Natural killer cell (primary cell): ENCODE measurements around the gene PCDH9. TPM values are rescaled to one million over a fixed set of nuclear protein-coding genes. Genes with fewer than 3 reads are reported as not detected.
A peak's percentile ranks its signal among the peaks of the same experiment; 100 is the strongest.

Source experiments
- ATAC-seq, 3 donors: fragments of 150-1000 bp in 2 of 3; fragments of 200-7000 bp in 1 of 3; cut with Tn5 transposase; 1 replicate in 1 of 3; 2 replicates in 2 of 3; pipeline ENCODE4 v1.10.0; 2021; ENCODE audit warnings: mild to moderate bottlenecking in 2 of 3, moderate library complexity in 2 of 3
- DNase-seq, 2 donors: peaks; one replicate each; pipeline versions ENCODE4 v3.0.0 to v3.0.0-alpha.2; 2013 to 2021; ENCODE audit warnings: mixed read lengths in 1 of 2
- H3K27ac ChIP-seq: one replicate; pipeline ENCODE4 v1.5.1; 2013; ENCODE audit warnings: mild to moderate bottlenecking, low read length
- H3K27me3 ChIP-seq: one replicate; pipeline ENCODE4 v1.6.1; 2013; ENCODE audit warnings: low read length; ENCODE audit not compliant: control insufficient read depth, insufficient read depth
- H3K36me3 ChIP-seq: one replicate; pipeline ENCODE4 v1.6.1; 2013; ENCODE audit warnings: low read length; ENCODE audit not compliant: control insufficient read depth, insufficient read depth
- H3K4me1 ChIP-seq: one replicate; pipeline ENCODE4 v1.6.1; 2013; ENCODE audit warnings: low read length; ENCODE audit not compliant: control insufficient read depth, insufficient read depth
- H3K4me3 ChIP-seq: one replicate; pipeline ENCODE4 v1.5.1; 2013; ENCODE audit warnings: low read length
- H3K9me3 ChIP-seq: one replicate; pipeline ENCODE4 v1.6.1; 2013; ENCODE audit warnings: low read length; ENCODE audit not compliant: control insufficient read depth, insufficient read depth
- H3K27ac Mint-ChIP-seq, 2 donors: one replicate each; pipeline ENCODE4 v1.8.0; 2022; ENCODE audit warnings: mild to moderate bottlenecking in 2 of 2, mixed read lengths in 2 of 2, moderate library complexity in 1 of 2
- H3K27me3 Mint-ChIP-seq, 2 donors: one replicate each; pipeline ENCODE4 v1.8.0; 2022; ENCODE audit warnings: low read depth in 2 of 2, mixed read lengths in 2 of 2
- H3K36me3 Mint-ChIP-seq: one replicate; pipeline ENCODE4 v1.8.0; 2022; ENCODE audit warnings: mixed read lengths
- H3K4me1 Mint-ChIP-seq, 2 donors: one replicate each; pipeline ENCODE4 v1.8.0; 2022; ENCODE audit warnings: mixed read lengths in 2 of 2
- H3K4me3 Mint-ChIP-seq: one replicate; pipeline ENCODE4 v1.8.0; 2022; ENCODE audit warnings: mild to moderate bottlenecking, moderate library complexity, mixed read lengths
- H3K9me3 Mint-ChIP-seq, 2 donors: one replicate each; pipeline ENCODE4 v1.8.0; 2022; ENCODE audit warnings: mixed read lengths in 2 of 2
- WGBS: methylation state at CpG from one replicate; pipeline ENCODE4 v1.1.7; 2013; ENCODE audit warnings: missing lambda C conversion rate; ENCODE audit not compliant: insufficient coverage; 5-methylcytosine and 5-hydroxymethylcytosine counted together
- intact Hi-C: fragments of 100-400 bp; cut with micrococcal nuclease; formaldehyde crosslinking; loops from one replicate; pipeline ENCODE4 v1.14.2; 2022
- total RNA-seq, 4 donors: library from RNA; stranded (reverse); fragments of 120-200 nt in 1 of 4; gene quantifications; one replicate each; pipeline versions ENCODE4 v1.2.3 to v1.2.4, GENCODE V29; 2013 to 2022
- TF ChIP-seq, protein P1 (sequence below): fragments of 200-600 bp; IDR thresholded peaks from one replicate; pipeline ENCODE4 v1.8.0; 2022; ENCODE audit warnings: antibody characterized with exemption

The PCDH9 gene
- total RNA-seq, 3 donors from 2014 or later (not counting 1 experiment from before 2014, with no cell fraction given) = 0.43 to 1.5 (median 0.68) TPM

DNA sequence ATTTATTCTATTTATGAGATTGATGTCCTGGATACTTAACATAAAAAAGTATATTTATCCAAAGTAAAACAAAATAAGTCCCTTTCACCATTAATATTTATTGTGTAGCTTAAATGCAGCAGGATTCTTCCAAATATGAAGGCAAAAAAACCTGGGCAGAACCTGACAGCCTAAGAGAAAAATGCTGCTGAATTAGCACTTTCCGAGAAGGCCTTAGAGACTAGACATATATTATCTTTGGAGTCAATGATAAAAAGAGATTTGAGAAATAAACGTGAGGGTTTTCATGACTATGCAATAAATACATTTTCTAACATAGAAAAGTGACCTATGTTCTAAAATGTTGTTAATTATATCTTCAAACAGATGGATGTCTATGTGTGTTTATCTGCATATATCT lies 566.9 kb downstream of the PCDH9 start:
- Histone ChIP-seq H3K27ac (no peak overlapping the region), H3K27me3 (no peaks in the 10 kb centered on the region), H3K4me1 (no peaks in the 10 kb centered on the region), H3K4me3 (no peak overlapping the region), H3K9me3 (no peaks in the 10 kb centered on the region), H3K36me3 (no peaks in the 10 kb centered on the region)
- no peak overlapping the region for H3K27ac Mint-ChIP-seq
- no peak overlapping the region for H3K4me3 Mint-ChIP-seq
- intact Hi-C loops = no loop called here
- TF ChIP-seq, protein P1, sequence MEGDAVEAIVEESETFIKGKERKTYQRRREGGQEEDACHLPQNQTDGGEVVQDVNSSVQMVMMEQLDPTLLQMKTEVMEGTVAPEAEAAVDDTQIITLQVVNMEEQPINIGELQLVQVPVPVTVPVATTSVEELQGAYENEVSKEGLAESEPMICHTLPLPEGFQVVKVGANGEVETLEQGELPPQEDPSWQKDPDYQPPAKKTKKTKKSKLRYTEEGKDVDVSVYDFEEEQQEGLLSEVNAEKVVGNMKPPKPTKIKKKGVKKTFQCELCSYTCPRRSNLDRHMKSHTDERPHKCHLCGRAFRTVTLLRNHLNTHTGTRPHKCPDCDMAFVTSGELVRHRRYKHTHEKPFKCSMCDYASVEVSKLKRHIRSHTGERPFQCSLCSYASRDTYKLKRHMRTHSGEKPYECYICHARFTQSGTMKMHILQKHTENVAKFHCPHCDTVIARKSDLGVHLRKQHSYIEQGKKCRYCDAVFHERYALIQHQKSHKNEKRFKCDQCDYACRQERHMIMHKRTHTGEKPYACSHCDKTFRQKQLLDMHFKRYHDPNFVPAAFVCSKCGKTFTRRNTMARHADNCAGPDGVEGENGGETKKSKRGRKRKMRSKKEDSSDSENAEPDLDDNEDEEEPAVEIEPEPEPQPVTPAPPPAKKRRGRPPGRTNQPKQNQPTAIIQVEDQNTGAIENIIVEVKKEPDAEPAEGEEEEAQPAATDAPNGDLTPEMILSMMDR = no peak
- WGBS = no CpG with 5 or more reads among the region's 2 CpGs
- no peaks in the 10 kb centered on the region for H3K27me3 Mint-ChIP-seq
- no peaks in the 10 kb centered on the region for H3K4me1 Mint-ChIP-seq
- DNase-seq (no peak), ATAC-seq (no peak)
- peaks cover 2 to 4% of the 10 kb centered on the region in 2 donors for H3K9me3 Mint-ChIP-seq
- no peaks in the 10 kb centered on the region for H3K36me3 Mint-ChIP-seq

DNA sequence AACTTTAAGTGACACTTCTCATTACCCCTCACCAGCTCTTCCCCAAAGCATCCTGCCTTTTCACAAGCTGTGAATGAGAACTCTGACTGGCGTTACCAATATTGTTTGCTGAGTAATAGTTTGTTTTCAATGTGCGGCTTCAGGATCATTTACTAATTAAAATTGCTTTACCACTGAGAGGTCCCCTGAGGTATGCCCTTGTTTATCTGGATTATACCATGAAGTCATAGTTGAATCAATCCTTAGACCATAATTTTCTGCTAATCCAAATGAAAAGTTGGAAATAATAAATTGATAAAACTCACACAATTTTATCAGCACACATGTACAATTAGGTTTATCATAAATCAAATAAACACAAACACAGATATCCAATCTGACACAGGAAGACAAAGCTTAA lies 568.8 kb downstream of the PCDH9 start:
- Histone ChIP-seq H3K27me3 (no peaks in the 10 kb centered on the region), H3K4me1 (no peaks in the 10 kb centered on the region), H3K9me3 (no peaks in the 10 kb centered on the region), H3K36me3 (no peaks in the 10 kb centered on the region), H3K4me3 (no peak overlapping the region), H3K27ac (no peak overlapping the region)
- H3K4me3 Mint-ChIP-seq = no peak overlapping the region
- H3K27ac Mint-ChIP-seq = no peak overlapping the region
- no peak for ATAC-seq
- H3K36me3 Mint-ChIP-seq = no peaks in the 10 kb centered on the region
- no peaks in the 10 kb centered on the region for H3K27me3 Mint-ChIP-seq
- intact Hi-C loops = no loop called here
- TF ChIP-seq, protein P1 = no peak
- DNase-seq = no peak
- peaks cover 2 to 4% of the 10 kb centered on the region in 2 donors for H3K9me3 Mint-ChIP-seq
- 86% methylated on average over 2 of the region's 2 CpGs for WGBS
- H3K4me1 Mint-ChIP-seq = no peaks in the 10 kb centered on the region

DNA sequence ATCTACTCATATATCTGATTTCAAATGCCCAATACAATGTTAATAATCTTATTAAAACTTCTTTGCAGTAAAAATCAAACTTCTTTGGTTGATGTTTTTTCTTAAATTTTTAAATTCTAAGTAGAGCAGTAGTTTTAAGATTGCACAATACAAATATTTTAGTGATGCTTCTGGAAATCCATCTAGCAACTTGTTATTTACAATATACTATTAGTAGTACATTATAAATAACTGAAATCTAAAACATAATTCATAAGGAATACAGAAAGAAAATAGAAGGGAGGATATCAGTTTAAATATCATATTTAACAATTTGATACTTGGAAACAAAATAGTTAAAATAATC lies 569.7 kb downstream of the PCDH9 start:
- H3K4me3 Mint-ChIP-seq = no peak overlapping the region
- no peaks in the 10 kb centered on the region for H3K4me1 Mint-ChIP-seq
- H3K9me3 Mint-ChIP-seq = peaks cover 2 to 4% of the 10 kb centered on the region in 2 donors
- no peak overlapping the region for H3K4me3 ChIP-seq
- intact Hi-C loops = no loop called here
- H3K27me3 ChIP-seq = no peaks in the 10 kb centered on the region
- H3K27me3 Mint-ChIP-seq = no peaks in the 10 kb centered on the region
- no peak for ATAC-seq
- TF ChIP-seq, protein P1 = no peak
- no peak overlapping the region for H3K27ac Mint-ChIP-seq
- no peak overlapping the region for H3K27ac ChIP-seq
- H3K36me3 Mint-ChIP-seq = no peaks in the 10 kb centered on the region
- no peaks in the 10 kb centered on the region for H3K36me3 ChIP-seq
- no peak for DNase-seq
- no peaks in the 10 kb centered on the region for H3K9me3 ChIP-seq
- H3K4me1 ChIP-seq = no peaks in the 10 kb centered on the region

DNA sequence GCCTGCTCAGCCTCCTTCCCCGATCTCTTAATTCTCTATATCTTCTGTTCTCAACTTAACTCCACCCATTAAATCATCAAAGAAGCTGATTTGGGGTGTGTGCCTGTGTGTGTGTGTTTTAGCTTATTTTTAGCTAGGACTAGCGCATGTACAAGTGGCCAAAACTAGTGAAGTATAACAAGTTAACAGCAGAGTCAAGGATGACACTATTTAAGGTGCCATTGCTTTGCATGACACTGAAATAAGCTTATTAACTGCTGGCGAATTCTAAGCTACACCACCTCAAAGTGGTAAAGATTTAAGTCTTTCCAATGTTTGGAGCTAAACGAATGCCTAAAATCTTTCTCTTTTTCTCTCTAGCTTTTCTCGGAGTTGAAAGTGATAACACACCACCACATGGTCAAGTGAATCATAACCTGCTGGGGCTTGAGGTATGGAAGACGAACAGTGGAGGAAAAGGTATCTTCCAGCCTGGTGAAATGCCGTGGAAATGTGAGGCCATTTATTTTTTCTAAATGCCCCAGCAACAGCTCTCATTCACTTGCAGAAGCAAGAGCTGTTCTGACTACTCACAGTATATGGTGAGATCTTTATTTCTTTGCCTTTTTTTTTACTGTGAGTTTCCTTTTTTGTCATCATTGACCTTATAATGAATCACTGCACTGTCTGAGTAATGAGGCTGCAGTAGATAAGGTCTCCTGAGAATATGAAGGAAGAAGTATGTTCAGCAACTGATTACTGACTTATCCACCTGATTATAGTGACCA lies 570.3 kb downstream of the PCDH9 start:
- Histone ChIP-seq H3K4me3 (no peak overlapping the region), H3K9me3 (no peaks in the 10 kb centered on the region), H3K4me1 (no peaks in the 10 kb centered on the region), H3K36me3 (no peaks in the 10 kb centered on the region), H3K27ac (peak overlapping the region; percentile 63), H3K27me3 (no peaks in the 10 kb centered on the region)
- H3K4me1 Mint-ChIP-seq = no peaks in the 10 kb centered on the region
- H3K36me3 Mint-ChIP-seq = no peaks in the 10 kb centered on the region
- ATAC-seq (no peak), DNase-seq (no peak)
- TF ChIP-seq, protein P1 = no peak
- no peak overlapping the region for H3K4me3 Mint-ChIP-seq
- peaks cover 2 to 4% of the 10 kb centered on the region in 2 donors for H3K9me3 Mint-ChIP-seq
- 93% methylated on average over 4 of the region's 7 CpGs for WGBS
- no peaks in the 10 kb centered on the region for H3K27me3 Mint-ChIP-seq
- H3K27ac Mint-ChIP-seq = no peak overlapping the region
- intact Hi-C loops = no loop called here
